Astrocyte of the spinal cord (primary cell): ENCODE data around the gene MYO1H.
"Not testable (repeated sequence)": the region's sequence is repeated elsewhere in the genome, so short reads cannot be mapped to it uniquely, and the experiment has no call there.

Source experiments
- DNase-seq: peaks from one replicate; pipeline ENCODE4 v3.0.0; 2011; ENCODE audit warnings: low read depth, low spot score
- H3K4me3 ChIP-seq: 2 replicates; pipeline ENCODE4 v1.5.1; 2011; ENCODE audit warnings: low read depth, mild to moderate bottlenecking, low read length, moderate library complexity
- in situ Hi-C: cut with HindIII; loops from 2 replicates; pipeline ENCODE4 v1.10.0; 2017; ENCODE audit warnings: low sequenced_read_pairs
- TF ChIP-seq, protein P1 (sequence below): IDR thresholded peaks from 2 replicates; pipeline ENCODE4 v1.5.1; 2012; ENCODE audit warnings: low read depth, mild to moderate bottlenecking, low read length, inconsistent platforms

Gene MYO1H

DNA sequence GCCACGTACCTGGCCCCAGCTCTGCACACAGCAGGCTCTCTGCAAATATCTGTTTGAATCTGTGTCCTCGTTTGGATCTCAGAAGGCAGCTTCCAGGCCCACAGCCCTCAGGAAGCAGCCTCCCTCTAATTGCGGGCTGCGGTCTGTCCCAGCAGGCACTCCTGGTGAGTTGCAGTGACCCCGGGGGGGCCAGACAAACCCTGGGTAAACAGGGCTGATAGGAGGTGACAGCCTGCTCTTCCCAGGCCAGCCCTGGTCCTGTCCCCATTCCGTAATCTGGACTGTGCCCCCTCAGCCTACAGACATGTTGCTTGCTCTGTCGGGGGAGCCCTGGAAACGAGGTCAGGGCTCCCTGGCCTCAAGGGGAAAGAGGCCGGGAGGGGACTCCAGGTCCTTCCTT, 40.6 kb upstream of the MYO1H start:
- H3K4me3 ChIP-seq = no peak overlapping the region
- in situ Hi-C loops = no loop called here
- DNase-seq = no peak
- TF ChIP-seq, protein P1, sequence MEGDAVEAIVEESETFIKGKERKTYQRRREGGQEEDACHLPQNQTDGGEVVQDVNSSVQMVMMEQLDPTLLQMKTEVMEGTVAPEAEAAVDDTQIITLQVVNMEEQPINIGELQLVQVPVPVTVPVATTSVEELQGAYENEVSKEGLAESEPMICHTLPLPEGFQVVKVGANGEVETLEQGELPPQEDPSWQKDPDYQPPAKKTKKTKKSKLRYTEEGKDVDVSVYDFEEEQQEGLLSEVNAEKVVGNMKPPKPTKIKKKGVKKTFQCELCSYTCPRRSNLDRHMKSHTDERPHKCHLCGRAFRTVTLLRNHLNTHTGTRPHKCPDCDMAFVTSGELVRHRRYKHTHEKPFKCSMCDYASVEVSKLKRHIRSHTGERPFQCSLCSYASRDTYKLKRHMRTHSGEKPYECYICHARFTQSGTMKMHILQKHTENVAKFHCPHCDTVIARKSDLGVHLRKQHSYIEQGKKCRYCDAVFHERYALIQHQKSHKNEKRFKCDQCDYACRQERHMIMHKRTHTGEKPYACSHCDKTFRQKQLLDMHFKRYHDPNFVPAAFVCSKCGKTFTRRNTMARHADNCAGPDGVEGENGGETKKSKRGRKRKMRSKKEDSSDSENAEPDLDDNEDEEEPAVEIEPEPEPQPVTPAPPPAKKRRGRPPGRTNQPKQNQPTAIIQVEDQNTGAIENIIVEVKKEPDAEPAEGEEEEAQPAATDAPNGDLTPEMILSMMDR = no peak

DNA sequence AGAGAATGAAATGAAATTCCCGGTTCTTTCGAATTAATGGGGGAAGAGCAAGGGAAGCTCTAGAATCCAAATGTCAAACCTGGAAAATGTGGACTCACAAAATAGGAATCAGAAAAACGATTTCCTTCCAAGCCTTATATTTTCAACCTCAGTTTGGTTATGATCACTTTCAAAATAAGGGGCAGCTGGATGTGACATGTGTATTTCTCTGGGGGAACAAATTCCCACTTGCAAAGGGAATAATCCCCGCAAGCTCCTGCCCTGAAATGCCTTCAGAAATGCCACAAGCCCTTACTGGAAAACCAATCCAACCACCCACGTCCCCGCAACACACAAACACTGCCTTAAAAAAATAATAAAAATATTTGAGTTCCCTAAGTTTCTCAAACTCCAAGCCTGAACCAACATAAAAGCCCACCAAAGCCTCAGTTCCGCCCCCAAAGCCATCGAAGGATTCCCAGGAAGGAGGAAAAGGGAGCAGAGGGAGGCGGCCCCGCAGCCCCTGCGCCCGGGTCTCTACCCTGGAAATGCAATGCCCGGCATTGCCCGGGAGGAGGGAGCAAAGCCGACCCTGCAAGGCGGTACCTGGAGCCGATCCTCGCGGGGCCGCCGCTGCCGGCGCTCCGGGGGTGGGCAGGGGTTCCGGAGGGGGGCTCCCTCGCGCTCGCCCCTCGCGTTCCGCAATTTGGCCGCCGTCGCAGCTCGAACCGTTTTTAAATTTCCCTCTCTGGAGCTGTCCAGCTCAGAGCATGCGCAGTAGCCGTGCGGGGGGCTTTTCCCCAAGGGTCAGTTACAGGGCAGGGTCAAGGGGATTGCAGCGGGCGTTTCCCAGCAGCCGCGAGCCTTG, 38.9 kb upstream of the MYO1H start, which contains the start of gene FOXN4:
FOXN4 (minus strand) TSS at position 751 of the 847 bp plus-strand sequence. CDS start 963 bp downstream, outside the sequence.
- no peak within 1 kb of the TSS for H3K4me3 ChIP-seq
- in situ Hi-C loops = no loop called here
- TF ChIP-seq, protein P1 = no peak
- no peak for DNase-seq

DNA sequence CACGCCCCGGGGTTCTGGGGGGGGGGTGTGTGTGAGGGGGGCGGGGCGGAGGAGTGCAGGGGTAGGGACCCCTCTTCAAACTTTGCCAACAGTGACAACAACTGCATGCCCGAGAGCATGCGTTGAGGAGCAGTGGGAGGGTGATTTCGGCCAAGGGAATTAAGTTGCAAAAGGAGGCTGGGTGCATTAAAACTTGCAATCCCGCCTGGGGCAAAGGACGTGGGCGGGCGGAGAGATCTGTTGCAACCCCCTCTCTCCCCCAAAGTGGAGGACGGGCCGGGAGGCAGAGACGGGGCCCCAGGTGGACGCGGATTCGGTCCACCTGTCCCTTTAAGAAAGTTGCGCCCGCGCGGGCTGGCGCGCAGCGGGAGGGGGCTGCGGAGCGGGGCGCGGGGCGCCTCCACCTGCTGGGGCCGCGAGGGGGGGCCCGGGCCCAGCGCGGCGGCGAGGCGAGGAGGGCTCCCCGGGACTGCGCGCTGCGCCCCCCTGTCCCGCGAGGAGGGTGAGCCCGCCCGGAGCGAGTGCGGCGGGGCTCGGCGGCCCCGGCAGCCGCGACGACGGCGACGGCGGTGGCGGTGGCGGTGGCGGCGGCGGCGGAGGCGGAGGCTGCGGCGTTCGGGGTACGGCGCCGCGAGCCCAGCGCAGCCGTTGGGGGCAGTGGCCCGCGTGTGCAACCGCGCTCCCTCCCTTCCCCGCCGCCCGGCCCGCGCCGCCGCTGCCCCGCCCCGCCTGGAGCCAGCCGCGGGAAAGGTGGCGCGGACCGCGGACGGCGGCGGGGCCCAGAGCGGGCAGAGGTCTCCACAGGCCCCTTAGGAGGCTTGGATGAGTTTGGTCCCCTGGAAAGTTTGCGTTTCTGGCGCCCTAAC, 38.1 kb upstream of the MYO1H start:
- in situ Hi-C loops = no loop called here
- no peak overlapping the region for H3K4me3 ChIP-seq
- DNase-seq = no peak
- TF ChIP-seq, protein P1 = no peak

DNA sequence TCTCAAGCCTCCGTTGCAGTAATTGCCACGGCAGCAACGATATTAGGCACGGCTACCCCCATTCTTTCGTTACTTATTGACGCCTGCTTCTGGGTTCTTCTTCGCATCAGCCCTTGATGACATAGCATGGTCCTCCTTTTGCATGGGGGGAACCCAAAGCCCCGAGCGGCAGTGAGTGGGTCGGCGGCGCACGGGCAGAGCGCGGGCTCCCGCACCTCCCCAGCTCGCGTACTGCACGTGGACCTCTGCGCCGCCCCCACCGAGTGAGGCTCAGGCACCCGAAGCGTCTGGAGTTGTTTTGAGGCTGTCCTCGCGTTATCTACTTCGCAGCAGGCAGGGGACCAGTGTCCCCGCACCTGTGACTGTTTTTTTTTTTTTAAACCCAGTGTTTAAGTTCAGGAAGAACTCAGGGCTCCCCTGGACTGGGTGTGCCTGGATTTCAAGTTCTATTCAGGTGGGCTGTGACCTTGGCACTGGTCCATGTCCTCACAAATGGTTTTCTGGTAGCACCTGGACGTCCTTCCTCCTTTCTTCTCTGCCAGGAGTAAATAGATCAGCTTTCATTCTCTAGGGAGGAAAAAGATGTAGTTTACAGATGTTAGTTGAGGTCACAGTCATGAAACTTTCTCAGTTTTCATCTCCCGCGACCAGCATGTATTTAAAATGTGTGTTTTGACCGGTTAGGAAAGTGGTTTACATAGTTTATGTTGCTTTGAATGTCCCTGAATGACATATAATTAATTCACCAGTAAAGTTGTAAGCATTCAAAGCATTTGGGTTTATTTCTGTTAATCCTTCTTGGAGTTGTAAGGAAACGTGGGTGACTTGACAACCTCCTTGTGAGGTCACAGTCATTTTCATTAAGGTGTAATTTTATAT, 37.2 kb upstream of the MYO1H start:
- H3K4me3 ChIP-seq = no peak overlapping the region
- TF ChIP-seq, protein P1 = no peak
- no peak for DNase-seq

DNA sequence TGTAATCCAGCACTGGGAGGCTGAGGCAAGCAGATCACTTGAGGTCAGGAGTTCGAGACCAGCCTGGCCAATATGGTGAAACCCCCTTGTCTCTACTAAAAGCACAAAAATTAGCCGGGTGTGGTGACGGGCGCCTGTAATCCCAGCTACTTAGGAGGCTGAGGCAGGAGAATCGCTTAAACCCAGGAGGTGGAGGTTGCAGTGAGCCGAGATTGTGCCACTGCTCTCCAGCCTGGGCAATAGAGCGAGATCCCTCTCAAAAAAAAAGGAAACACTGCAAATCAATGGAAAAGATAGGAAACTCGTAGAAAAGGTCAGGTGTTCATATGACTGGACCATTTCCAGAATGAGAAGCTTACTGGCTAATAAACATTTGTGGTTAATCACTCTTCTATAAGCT, 26.4 kb upstream of the MYO1H start:
- in situ Hi-C loops, H3K4me3 ChIP-seq, DNase-seq: not testable (repeated sequence)

More for the DNA sequence above, 37.2 kb upstream of the MYO1H start:
- in situ Hi-C loops = no loop called here

DNA sequence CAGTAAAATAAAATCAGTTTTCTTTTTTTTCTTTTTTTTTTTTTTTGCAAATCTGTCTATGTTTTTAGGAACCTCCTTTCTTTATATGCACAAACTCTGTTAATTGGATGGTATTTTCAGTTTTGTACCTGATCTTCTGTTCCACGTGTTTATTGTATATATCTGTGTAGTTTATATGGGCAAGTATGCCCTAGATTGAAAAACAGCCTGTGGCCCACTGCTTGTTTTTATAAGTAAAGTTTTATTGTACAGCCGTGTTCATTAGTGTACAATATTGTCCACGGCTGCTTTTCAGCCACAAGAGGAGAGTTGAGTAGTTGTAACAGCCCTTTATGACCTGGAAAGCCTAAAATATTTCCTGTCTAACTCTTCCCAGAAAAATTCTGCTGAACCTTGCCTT, 18.7 kb upstream of the MYO1H start:
- in situ Hi-C loops = no loop called here
- H3K4me3 ChIP-seq = no peak overlapping the region
- TF ChIP-seq, protein P1 = no peak
- DNase-seq = no peak
